ENCODE data around the gene MAS1L. TPM values are rescaled to one million over a fixed set of nuclear protein-coding genes. Genes with fewer than 3 reads are reported as not detected.
"Not testable (repeated sequence)": the region's sequence is repeated elsewhere in the genome, so short reads cannot be mapped to it uniquely, and the experiment has no call there.

The MAS1L gene
- total RNA-seq, 1 donor from 2014 or later, result 0.36 TPM

- DNase-seq (ENCODE audit: low spot score), result no peak
- no peak for ATAC-seq
Measured at GRCh38 chr6:29490055-29490454, 2.3 kb upstream of the MAS1L start.

GRCh38 chr6:29489286-29489685 is 1.5 kb upstream of the MAS1L start:
- intact Hi-C loops (cut with DNase I), result no loop called here
- ATAC-seq (no peak), DNase-seq (ENCODE audit: low spot score) (no peak)

More at GRCh38 chr6:29490055-29490454, 2.3 kb upstream of the MAS1L start:
- intact Hi-C loops (cut with DNase I), result no loop called here

GRCh38 chr6:29488874-29489273 is 1.1 kb upstream of the MAS1L start:
- ATAC-seq (no peak), DNase-seq (ENCODE audit: low spot score) (no peak)
- intact Hi-C loops (cut with DNase I), result no loop called here

GRCh38 chr6:29487131-29487530 is 625 bp downstream of the MAS1L start:
- no peak for ATAC-seq
- intact Hi-C loops (cut with DNase I), result no loop called here
- DNase-seq (ENCODE audit: low spot score), result no peak

GRCh38 chr6:29486577-29486976 is 1.2 kb downstream of the MAS1L start:
- DNase-seq (ENCODE audit: low spot score), result no peak
- intact Hi-C loops (cut with DNase I), result no loop called here
- ATAC-seq, result no peak

- intact Hi-C loops (cut with DNase I), result no loop called here
- no peak for ATAC-seq
Measured at GRCh38 chr6:29483735-29484134, 4.0 kb downstream of the MAS1L start.

GRCh38 chr6:29483186-29483585 is 4.6 kb downstream of the MAS1L start:
- intact Hi-C loops (cut with DNase I), result no loop called here
- no peak for ATAC-seq
- DNase-seq (ENCODE audit: low spot score), result no peak

More at GRCh38 chr6:29483735-29484134, 4.0 kb downstream of the MAS1L start:
- DNase-seq (ENCODE audit: low spot score), result no peak

- ATAC-seq (no peak), DNase-seq (ENCODE audit: low spot score) (no peak)
- intact Hi-C loops (cut with DNase I), result loop anchor here (2.0 kb wide), 1 partner anchor 61 kb away; no protein-coding TSS in a partner anchor
Measured at GRCh38 chr6:29479560-29479959, 8.2 kb downstream of the MAS1L start.

GRCh38 chr6:29478740-29479139 is 9.0 kb downstream of the MAS1L start:
- DNase-seq (ENCODE audit: low spot score), result no peak
- intact Hi-C loops (cut with DNase I), result loop anchor here (2.0 kb wide), 1 partner anchor 60 kb away; no protein-coding TSS in a partner anchor
- ATAC-seq, result no peak

- intact Hi-C loops (cut with DNase I), result loop anchor here (2.0 kb wide), 1 partner anchor 59 kb away; no protein-coding TSS in a partner anchor
- ATAC-seq, result no peak
- DNase-seq (ENCODE audit: low spot score), result no peak
Measured at GRCh38 chr6:29477923-29478450, 9.8 kb downstream of the MAS1L start.

- intact Hi-C loops (cut with DNase I), result no loop called here
- DNase-seq (ENCODE audit: low spot score) (no peak), ATAC-seq (no peak)
Measured at GRCh38 chr6:29474996-29475395, 12.8 kb downstream of the MAS1L start.

GRCh38 chr6:29466241-29466640 is 21.5 kb downstream of the MAS1L start:
- intact Hi-C loops (cut with DNase I), result no loop called here
- ATAC-seq, result no peak
- no peak for DNase-seq (ENCODE audit: low spot score)

GRCh38 chr6:29465801-29466200 is 22.0 kb downstream of the MAS1L start:
- no peak for ATAC-seq
- DNase-seq (ENCODE audit: low spot score), result no peak
- intact Hi-C loops (cut with DNase I), result no loop called here

GRCh38 chr6:29465279-29465678 is 22.5 kb downstream of the MAS1L start:
- ATAC-seq (no peak), DNase-seq (ENCODE audit: low spot score) (no peak)
- intact Hi-C loops (cut with DNase I), result no loop called here

GRCh38 chr6:29462022-29462421 is 25.7 kb downstream of the MAS1L start:
- no peak for DNase-seq (ENCODE audit: low spot score)
- intact Hi-C loops (cut with DNase I), result no loop called here
- ATAC-seq, result no peak

GRCh38 chr6:29461021-29461814 is 26.5 kb downstream of the MAS1L start:
- no peak for DNase-seq (ENCODE audit: low spot score)
- intact Hi-C loops (cut with DNase I), result no loop called here

GRCh38 chr6:29456971-29457370 is 30.8 kb downstream of the MAS1L start, which contains the start of the genes OR11A1 and OR2H1:
OR11A1 (minus strand) TSS chr6:29457071; CDS start chr6:29427641, 29,430 bp downstream.
OR2H1 (plus strand) TSS chr6:29457155; CDS start chr6:29461770, 4,615 bp downstream.
- DNase-seq (ENCODE audit: low spot score) (no peak), ATAC-seq (no peak)
- intact Hi-C loops (cut with DNase I), result no loop called here

More at GRCh38 chr6:29461021-29461814, 26.5 kb downstream of the MAS1L start:
- ATAC-seq, result no peak

- ATAC-seq (no peak), DNase-seq (ENCODE audit: low spot score) (no peak)
- intact Hi-C loops (cut with DNase I), result no loop called here
Measured at GRCh38 chr6:29451471-29452193, 36.1 kb downstream of the MAS1L start.

- DNase-seq (ENCODE audit: low spot score) (no peak), ATAC-seq (no peak)
- intact Hi-C loops (cut with DNase I), result no loop called here
Measured at GRCh38 chr6:29447670-29448069, 40.1 kb downstream of the MAS1L start.

- intact Hi-C loops (cut with DNase I); DNase-seq (ENCODE audit: low spot score); ATAC-seq: not testable (repeated sequence)
Measured at GRCh38 chr6:29444031-29444430, 43.7 kb downstream of the MAS1L start.

All from sciatic nerve (tissue), 2 donors.